Hematopoietic multipotent progenitor cell treated with erythropoietin and hydrocortisone succinate and interleukin-3 and kit ligand, for 4 days (in vitro differentiated cells): ENCODE results near the gene PITX1.
"Not testable (repeated sequence)": the region's sequence is repeated elsewhere in the genome, so short reads cannot be mapped to it uniquely, and the experiment has no call there.

Experiments
- DNase-seq: peaks from one replicate; pipeline ENCODE4 v3.0.0-alpha.2; 2015

PITX1 gene

GRCh38 chr5:135008981-135009735 is 24.9 kb downstream of the PITX1 start:
- no peak for DNase-seq

GRCh38 chr5:135008556-135008955 is 25.5 kb downstream of the PITX1 start:
- DNase-seq = no peak

DNA sequence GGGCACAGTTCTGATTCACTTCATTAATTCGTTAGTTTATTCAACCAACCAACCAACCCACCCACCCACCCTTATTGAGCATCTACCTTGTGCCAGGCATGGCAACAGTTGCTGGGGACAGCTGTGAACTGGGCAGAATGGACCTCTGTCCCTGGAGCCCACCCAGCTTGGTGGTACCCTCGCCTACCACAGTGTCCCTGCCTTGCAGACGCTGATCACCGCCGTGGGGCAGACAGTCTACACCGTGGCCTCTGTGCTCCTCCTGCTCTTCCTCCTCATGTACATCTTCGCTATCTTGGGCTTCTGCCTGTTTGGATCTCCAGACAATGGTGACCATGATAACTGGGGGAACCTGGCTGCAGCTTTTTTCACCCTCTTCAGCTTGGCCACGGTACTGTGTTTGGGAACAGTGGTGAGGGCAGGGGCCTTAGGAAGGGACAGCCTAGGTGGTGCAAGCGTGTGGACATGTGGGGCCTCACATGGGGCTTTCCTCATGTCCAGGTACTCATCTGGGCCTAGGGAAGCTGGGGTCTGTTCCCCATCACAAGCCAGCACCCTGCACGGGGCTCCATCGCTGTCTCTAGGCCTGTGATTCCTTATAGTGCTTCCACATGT is 26.2 kb downstream of the PITX1 start:
- no peak for DNase-seq

DNA sequence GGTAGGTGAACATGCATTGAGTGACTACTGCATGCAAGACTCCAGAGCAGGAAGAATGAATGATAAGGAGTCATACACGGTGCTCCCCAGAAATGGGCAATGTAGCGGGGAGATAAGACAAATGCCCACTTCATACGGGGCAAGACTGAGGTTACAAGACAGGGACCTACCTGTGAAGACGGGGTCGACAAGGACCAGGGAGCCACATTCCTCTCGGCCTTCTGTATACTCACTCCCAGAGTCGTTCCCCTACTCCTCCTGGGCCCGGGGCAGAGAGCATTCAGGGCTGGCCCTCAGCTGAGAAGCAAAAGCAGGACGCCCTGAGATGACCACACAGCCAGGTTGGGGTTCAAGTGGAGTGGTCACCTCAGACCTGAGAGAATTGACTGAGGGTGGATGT is 26.7 kb downstream of the PITX1 start:
- DNase-seq = no peak

- DNase-seq = no peak
These were observed 29.0 kb downstream of the PITX1 start for GRCh38 chr5:135005076-135005475.

GRCh38 chr5:135004376-135004775 is 29.7 kb downstream of the PITX1 start:
- DNase-seq = no peak

DNA sequence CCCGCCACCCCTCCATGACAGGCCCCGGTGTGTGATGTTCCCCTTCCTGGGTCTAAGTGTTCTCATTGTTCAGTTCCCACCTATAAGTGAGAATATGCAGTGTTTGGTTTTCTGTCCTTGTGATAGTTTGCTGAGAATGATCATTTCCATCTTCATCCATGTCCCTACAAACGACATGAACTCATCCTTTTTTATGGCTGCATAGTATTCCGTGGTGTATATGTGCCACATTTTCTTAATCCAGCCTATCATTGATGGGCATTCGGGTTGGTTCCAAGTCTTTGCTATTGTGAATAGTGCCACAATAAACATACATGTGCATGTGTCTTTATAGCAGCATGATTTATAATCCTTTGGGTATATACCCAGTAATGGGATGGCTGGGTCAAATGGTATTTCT is 36.0 kb downstream of the PITX1 start:
- not testable (repeated sequence) for DNase-seq

DNA sequence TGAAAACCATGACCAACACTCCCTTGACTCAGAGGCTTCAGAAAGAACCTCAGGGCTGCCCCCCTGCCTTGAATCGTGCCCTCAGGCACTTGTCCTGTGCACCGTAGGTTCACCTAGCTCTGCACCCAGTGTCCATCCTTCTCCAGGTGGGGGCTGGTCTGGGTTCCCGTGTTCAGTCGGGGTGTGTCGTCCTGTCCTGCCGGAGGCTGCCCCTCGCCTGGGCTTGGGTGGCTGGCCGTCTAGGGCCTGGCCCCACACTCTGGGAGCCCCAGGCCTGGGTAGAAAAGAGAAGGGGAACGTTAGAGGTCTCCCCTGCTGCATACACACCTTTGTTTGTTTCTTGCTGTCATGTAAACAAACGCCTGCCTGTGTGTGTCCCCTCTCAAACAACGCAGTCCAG is 37.0 kb downstream of the PITX1 start:
- DNase-seq = no peak

DNA sequence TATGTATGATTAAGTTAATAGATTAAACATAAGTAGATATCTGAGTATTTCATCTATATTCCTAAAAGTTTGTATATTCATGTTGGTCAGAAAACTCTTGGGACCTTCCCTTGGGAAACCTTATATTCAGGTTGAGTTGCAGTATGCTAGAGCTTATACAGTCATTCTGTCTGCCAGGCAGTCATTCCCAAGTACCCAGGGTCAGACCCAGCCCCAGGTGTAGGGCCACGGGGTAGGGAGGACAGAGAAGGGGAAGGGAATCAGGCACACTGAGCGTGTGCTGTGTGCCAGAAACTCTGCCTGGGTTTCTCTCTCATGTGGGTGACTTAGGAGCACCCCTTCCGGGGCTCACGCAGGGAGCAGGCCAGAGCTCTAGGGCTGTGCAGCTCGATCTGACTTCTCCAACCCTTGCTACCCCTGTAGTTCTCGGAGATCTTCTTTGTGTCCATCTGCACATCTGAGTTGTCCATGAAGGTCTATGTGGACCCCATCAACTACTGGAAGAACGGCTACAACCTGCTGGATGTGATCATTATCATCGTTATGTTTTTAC is 38.1 kb downstream of the PITX1 start:
- DNase-seq = no peak

DNA sequence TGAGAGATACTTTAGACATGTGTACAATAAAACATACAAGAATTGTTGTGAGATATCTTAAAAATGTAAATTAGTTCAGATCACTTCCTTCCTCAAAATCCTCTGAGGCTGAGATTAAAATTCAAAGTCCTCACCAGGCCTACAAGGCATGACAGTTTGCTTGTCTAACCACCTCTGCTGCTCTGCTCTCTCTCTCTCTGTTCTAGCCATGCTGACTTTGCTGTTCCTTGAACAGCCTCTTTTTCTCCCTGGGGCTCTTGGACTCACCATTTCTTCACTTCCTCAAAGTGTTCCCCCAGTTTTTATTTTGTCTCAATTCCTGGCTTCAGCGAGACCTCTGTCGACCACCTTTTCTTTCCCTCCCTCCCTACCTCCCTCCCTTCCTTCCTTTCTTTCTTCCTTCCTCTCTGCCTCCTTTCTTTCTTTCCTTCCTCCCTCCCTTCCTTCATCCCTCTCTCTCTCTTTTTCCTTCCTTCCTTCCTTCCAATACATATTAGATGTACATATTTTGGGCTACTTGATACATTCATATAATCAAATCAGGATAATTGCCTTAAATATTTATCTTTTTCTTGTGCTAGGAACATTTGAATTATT is 39.4 kb downstream of the PITX1 start:
- DNase-seq = peak; percentile 52

GRCh38 chr5:134993161-134993560 is 40.9 kb downstream of the PITX1 start:
- DNase-seq = no peak

GRCh38 chr5:134992148-134992547 is 41.9 kb downstream of the PITX1 start:
- no peak for DNase-seq

DNA sequence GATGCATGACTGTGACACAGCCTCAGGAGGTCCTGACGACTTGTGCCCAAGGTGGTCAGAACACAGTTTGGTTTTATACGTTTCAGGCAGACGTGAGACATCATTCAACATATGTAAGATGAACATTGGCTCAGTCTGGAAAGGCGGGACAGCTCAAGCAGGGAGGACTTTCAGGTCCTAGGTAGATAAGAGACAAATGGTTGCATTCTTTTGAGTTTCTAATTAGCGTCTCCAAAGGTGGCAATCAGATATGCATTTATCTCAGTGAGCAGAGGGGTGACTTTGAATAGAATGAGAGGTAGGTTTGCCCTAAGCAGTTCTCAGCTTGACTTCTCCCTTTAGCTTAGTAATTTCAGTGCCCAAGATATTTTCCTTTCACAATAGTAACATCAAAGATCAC is 43.8 kb downstream of the PITX1 start:
- not testable (repeated sequence) for DNase-seq

DNA sequence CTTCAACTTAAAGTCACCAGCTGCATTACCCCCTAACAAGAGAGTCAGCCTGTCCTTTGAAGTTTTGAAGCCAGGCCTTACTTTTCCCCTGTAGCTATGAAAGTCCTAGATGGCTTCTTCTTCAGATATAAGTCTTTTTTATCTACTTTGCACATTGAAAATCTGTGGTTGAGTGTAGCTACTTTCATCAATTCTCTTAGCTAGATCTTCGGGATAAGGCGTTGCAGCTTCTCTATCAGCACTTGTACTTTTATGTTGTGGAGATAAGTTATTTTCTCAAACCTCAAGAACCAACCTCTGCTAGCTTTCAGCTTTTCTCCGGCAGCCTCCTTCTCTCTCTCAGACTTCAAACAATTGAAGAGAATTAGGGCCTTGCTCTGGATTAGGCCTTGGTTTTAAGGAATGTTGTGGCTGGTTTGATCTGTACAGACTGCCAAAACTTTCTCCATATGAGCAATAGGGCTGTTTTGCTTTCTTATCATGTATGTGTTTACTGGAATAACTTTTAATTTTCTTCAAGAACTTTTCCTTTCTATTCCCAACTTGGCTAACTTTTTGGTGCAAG is 44.7 kb downstream of the PITX1 start:
- peak; percentile 43 for DNase-seq

- peak; percentile 13 for DNase-seq
These were observed 51.8 kb downstream of the PITX1 start for GRCh38 chr5:134982230-134982629.

DNA sequence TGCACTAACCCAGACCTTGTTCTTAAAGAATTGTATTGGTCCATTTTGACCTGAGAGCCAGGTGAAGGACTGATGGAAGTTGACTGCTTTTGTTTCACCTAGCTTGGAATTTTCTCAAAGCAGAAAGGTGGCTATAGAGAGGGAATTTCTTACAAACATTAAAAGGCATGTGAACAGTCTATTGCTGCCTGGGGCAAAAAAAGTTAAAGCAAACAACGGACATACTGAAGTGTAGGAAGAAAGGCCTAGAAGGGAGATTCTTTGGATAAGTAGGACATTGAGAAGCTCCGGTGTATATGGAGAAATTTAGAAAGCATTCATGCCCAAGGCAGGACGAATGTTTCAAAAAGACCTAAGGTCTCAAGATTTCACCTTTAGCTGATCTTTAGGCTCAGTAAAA is 54.6 kb downstream of the PITX1 start:
- no peak for DNase-seq
